ENCODE data around the gene TPPP.

GRCh38 chr5:612498-613424 is 80.4 kb downstream of the TPPP start:
- TF ChIP-seq CTCF (IDR thresholded peaks at IDR 0.05; ENCODE audit: insufficient read depth, low read depth, low read length) (no peak), EZH2 (IDR thresholded peaks at IDR 0.05; ENCODE audit: insufficient read depth, low read length) (no peak)

Measured in astrocyte (in vitro differentiated cells and primary cell).